Activated CD4-positive, alpha-beta T cell treated with anti-CD3 and anti-CD28 coated beads for 1 hour (primary cell): Measurements from ENCODE around the gene AGPAT3.
A peak's percentile ranks its signal among the peaks of the same experiment; 100 is the strongest.

ENCODE experiments used
- DNase-seq: peaks from one replicate; pipeline ENCODE4 v3.0.0-alpha.2; 2020

Gene AGPAT3

GRCh38 chr21:43958364-43959158 is 93.5 kb downstream of the AGPAT3 start:
- DNase-seq: no peak

DNA sequence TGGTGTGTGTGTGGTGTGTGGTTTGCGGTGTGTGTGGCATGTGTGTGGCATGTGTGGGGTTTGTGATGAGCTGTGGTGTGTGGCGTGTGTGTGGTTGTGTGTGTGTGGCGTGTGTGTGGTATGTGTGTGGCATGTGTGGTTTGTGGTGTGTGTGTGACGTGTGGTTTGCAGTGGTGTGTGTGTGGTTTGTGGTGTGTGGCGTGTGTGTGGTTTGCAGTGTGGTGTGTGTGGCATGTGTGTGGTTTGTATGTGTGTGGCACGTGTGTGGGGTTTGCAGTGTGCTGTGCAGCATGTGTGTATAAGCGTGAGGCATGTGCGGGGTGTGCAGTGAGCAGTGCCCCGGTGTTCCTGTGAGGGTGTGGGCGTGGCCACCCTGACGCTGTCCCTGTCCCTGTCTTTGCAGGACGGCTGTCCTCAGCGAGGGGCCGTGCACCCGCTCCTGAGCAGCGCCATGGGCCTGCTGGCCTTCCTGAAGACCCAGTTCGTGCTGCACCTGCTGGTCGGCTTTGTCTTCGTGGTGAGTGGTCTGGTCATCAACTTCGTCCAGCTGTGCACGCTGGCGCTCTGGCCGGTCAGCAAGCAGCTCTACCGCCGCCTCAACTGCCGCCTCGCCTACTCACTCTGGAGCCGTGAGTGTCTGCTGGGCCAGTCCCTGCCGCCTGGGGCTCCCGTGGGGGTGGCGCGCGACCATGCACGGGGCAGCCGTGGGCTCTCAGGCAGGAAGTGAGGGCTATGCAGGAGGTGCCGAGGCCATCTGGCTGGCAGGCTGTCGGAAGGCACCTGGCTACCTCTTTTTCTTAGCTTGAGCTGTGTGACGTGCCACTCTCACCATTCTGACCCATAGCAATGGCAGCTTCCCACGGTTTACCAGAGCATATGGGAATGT is 94.5 kb downstream of the AGPAT3 start:
- no peak for DNase-seq

DNA sequence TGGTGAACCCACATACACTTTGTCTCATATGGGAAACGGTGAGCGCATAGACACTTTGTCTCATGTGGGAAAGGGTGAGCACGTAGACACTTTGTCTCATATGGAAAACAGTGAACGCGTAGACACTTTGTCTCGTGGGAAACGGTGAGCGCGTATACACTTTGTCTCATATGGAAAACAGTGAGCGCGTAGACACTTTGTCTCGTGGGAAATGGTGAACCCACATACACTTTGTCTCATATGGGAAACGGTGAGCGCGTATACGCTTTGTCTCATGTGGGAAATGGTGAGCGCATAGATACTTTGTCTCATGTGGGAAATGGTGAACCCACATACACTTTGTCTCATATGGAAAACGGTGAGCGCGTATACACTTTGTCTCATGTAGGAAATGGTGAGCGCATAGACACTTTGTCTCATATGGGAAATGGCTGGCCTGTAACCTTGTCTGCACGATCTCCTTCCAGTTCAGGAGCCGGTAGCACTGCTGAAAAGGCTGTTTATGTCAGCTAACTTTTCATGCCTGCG is 96.4 kb downstream of the AGPAT3 start:
- no peak for DNase-seq

GRCh38 chr21:43965911-43966585 is 101.0 kb downstream of the AGPAT3 start:
- no peak for DNase-seq

DNA sequence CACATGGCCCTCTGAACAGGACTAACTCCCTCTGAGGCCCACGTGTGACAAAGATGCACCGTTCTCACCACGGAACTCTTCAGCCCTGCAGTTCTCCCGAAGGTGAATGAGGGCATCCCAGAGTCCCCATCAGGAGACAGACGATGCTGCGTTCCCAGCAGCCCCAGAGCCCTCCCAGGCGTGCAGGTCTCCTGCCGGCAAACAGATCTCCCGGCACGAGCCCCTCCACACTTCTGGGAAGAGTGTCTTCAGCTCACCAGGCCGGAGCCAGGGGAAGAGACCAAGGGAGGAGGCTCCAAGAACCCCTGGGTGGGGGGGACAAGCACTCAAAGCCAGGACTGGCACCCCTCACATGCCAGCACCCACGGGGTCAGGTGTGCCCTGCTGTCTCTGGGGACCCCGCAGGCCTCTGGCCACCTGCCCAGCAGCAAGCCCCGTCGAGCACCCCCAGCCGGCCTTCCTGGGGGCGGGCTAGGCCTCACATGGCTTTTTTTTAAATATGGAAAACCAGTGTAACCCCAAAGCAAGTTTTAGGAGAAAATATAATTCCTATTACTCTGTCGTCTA is 102.0 kb downstream of the AGPAT3 start:
- DNase-seq: no peak

- no peak for DNase-seq
Measured at GRCh38 chr21:43967981-43968380, 103.0 kb downstream of the AGPAT3 start.

DNA sequence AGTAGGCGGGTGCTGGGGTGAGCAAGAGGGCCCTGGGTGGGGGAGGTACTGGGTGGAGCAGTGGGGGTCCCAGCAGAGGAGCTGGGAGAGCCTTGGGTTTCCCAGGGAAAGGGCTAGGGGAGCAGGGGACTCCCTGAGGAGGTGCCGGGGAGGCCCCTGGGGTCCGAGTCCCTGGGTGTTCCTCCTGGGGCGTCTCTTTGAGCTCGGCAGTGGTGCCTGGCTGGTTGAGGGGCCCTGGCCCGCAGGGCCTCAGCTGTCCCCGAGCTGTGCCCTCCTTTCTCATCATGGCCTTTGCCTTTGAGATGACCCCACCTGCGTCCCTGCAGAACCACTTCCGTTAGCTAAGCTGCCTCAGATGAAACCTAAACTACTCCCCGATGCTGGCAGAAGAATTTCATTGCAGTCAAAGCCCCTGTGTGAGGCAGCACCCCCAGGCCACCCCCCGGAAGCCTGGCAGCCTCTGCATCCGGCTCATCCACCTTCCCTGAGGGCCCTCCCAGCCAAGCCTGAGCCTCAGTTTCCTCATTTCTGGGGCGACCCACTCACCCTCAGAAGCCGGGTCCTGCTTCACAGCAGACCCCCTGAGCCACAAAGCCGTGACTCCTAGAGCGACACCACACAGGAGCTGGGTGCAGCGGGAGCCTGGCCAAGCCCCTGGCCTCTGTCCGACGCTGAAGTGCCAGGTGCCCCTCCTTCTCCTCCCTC is 103.5 kb downstream of the AGPAT3 start:
- DNase-seq: no peak

DNA sequence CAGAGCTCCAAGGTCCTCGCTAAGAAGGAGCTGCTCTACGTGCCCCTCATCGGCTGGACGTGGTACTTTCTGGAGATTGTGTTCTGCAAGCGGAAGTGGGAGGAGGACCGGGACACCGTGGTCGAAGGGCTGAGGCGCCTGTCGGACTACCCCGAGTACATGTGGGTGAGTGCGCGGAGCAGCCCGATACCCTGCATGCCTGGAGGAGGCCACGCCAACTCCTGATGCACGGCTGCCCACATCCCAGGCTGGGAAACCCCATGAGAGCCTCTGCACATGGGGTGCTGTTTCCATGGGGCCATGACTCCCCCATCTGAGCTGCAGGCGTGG is 104.1 kb downstream of the AGPAT3 start:
- no peak for DNase-seq

DNA sequence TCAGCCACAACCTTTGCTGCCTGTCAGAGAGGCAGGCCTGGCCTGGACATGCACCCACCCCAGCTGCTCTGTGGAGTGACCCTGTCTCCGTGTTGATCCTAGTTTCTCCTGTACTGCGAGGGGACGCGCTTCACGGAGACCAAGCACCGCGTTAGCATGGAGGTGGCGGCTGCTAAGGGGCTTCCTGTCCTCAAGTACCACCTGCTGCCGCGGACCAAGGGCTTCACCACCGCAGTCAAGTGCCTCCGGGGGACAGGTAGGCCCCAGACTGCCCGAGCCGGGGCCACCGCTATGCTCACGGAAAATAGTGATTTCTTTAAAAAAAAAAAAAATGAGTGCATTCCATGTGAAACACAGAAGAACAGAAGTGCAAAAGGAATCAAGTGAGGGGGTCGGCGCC is 105.5 kb downstream of the AGPAT3 start:
- no peak for DNase-seq

DNA sequence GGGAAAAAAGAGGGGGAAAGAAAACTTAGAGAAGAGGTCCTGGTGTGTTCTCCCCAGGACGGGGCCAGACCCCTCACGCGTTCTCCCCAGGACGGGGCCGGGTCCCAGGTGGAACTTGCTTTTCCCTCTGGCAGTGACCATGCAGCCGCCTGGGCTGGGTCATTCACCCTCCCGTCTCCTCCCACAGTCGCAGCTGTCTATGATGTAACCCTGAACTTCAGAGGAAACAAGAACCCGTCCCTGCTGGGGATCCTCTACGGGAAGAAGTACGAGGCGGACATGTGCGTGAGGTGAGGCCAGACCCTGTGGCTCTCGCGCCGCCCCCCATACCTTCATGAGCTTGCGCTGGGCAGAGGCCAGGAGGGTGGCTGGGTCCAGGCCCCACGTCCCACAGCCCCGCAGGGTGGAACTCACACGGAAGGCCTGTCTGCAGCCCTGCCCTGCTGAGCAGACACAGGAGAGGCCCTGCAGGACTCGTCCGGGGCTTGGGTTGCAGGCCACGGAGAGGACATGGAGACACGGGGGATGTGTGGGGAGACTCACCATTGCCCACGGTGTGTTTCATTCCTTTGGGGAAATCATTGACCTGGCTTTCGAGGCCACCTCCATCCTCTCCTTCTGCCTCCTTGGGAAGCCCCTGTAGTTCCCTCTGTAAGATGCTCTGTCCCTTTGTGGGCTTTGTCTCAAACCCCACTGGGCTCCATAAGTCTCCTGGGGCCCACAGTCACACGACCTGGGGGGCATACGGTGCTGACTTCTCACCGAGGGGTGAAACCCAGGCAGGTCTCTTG is 106.4 kb downstream of the AGPAT3 start:
- no peak for DNase-seq

DNA sequence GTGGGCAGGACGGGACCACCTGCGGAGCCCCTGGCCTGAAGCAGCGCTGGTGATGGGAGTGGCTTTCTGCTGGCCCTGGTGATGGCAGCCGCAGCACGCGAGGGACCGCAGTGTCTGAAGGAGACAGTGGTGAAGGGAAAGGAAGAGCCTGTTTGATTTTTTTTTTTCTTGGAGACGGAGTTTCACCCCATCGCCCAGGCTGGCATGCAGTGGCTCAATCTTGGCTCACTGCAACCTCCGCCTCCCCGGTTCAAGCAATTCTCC is 106.9 kb downstream of the AGPAT3 start:
- no peak for DNase-seq

DNA sequence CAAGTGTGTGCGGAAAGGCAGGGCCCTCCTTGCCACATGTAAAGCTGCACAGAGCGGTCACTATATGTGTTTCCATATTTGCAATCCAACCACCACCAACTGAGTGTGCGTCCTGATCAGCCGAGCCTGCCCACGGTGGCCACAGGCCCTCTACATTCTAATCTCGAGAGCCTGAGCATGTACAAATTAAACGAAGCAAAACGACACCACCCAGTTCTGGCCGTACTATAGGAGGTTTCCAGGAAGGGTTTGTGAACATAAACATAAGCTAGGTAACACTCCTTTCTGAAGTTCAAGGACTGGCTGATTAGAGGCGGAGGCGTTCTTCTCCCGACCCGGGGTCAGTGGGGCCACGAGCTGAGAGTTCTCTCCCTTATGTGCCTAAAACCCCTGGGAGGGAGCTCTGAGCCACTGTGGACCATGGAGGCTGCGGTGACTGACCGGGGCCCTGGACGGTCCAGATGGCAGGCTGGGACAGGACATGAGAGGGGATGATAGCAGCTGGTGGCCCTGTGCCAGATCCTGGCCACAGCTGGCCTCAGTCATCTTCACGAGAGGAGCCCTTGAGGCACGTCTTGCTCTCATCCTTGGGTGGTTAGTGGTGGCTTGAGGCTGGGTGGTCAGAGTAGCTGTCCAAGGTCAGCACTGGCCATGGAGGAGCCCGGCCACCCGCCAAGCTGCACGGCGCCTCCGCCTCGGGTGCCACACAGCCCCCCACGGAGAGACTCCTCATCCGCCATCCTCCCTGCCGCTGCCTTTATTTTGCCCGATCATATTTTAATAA is 108.0 kb downstream of the AGPAT3 start:
- no peak for DNase-seq

DNA sequence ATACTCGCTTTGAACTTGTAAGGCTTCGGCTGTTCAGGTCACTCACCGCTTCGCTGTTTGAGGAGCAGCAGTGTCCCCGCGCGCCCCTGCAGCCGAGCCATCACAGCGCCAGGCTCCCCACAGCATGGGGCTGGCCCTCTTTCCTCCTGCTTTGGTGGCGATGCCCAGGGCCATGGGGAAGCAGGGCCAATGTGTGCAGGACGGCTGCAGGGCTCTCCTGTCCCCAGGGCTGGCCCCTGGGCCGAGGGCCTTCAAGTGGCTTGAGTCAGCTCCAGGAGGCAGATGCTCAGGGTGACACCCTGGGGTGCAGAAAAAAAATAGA is 108.6 kb downstream of the AGPAT3 start:
- no peak for DNase-seq

- DNase-seq: no peak
Measured at GRCh38 chr21:43974791-43975468, 109.9 kb downstream of the AGPAT3 start.

- DNase-seq: peak; percentile 74
Measured at GRCh38 chr21:43975469-43976098, 110.6 kb downstream of the AGPAT3 start.

DNA sequence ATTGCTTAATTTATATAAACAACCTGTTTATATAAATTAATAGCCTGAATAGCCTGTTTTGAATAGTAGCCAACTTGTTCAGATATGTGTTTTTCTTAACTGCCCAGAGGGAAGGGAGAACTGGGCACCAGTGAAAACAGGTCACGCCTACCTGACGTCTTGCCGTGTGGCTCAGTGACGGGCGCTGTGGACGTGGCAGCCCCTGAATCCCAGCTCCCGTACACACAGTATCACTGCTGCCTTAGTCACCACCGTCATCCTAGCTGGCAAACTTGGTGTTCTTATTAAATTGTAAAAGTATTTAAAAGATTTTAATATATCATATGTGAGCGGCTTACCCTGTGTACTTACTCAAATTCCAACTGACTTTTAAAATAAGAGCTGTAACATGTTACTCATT is 111.6 kb downstream of the AGPAT3 start:
- no peak for DNase-seq

- DNase-seq: no peak
Measured at GRCh38 chr21:43978060-43978459, 113.0 kb downstream of the AGPAT3 start.

DNA sequence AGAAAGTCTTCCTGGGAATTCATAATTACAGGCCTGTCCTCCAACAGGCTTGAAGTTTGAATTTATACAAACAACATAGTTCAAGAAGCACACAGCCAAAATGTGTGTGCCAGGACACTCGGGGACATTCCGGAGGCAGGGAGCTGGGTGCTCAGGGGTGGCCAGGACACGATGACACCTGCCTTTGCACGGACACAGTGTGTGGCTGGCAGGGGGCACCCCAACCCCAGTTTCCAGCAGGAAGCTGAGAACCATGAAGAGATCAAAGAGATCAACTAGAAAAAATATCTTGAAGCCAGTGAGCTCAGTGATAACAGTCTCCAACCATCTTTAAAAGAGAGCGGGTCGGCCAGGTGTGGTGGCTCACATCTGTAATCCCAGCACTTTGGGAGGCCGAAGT is 114.6 kb downstream of the AGPAT3 start:
- no peak for DNase-seq

- no peak for DNase-seq
Measured at GRCh38 chr21:43981151-43981870, 116.3 kb downstream of the AGPAT3 start.

GRCh38 chr21:43981871-43982210 is 116.8 kb downstream of the AGPAT3 start:
- no peak for DNase-seq
